Fibroblast of villous mesenchyme (primary cell): Measurements from ENCODE around the gene FBLN2. TPM values are rescaled to one million over a fixed set of nuclear protein-coding genes. Genes with fewer than 3 reads are reported as not detected.

ENCODE experiments used
- DNase-seq: peaks from one replicate; pipeline ENCODE4 v3.0.0-alpha.2; 2010; ENCODE audit warnings: low read depth
- H3K4me3 ChIP-seq: 2 replicates; pipeline ENCODE4 v1.5.1; 2011; ENCODE audit warnings: low read depth, mild to moderate bottlenecking, low read length
- total RNA-seq: library from RNA; depleted of rRNA; stranded (reverse); fragments of >200 nt; gene quantifications from 2 replicates; pipeline ENCODE4 v1.2.3, GENCODE V29; 2012
- TF ChIP-seq, protein P1 (sequence below): IDR thresholded peaks from 2 replicates; pipeline ENCODE4 v1.5.1; 2012; ENCODE audit warnings: low read depth, mild to moderate bottlenecking, low read length; ENCODE audit not compliant: insufficient read depth

Gene FBLN2
- total RNA-seq, 1 donor: 30.2 TPM

DNA sequence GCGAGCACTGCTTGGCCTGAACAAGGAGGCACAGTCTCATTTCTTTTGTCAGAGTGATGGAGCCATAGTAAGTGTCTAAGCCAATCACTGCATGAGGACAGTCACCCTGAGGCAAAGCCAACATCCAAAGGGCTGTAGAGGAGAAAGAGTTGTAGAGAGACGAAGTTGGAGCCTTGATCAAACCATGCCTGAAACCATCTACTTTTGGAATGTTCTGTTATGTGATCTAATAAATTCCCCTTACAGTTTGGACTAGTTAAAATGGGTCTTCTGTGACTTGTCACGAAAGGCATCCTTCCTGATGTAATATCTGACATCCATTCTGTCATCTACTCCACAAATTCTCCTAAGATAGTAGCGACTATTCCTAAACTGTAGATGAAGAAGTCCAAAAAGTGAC lies 128.3 kb downstream of the FBLN2 start:
- DNase-seq: no peak

DNA sequence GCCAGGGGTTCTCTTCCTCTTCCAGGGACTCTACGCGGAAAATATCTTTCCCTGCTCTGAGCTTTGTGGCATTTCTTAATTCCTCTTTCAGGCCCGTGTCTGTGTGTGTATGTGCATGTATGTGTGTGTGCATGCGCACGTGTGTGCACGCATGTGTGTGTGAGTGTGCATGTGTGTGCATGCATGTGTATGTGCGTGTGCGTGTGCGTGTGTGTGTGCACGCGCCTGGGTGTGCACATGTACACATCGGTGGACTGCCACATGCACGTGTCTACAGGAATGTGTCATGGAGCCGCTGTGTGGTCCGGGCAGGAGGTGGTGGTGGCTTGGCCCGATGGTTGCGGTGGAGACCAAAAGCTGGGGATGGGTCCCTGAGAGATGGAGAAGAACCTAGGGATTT lies 133.0 kb downstream of the FBLN2 start:
- TF ChIP-seq, protein P1, sequence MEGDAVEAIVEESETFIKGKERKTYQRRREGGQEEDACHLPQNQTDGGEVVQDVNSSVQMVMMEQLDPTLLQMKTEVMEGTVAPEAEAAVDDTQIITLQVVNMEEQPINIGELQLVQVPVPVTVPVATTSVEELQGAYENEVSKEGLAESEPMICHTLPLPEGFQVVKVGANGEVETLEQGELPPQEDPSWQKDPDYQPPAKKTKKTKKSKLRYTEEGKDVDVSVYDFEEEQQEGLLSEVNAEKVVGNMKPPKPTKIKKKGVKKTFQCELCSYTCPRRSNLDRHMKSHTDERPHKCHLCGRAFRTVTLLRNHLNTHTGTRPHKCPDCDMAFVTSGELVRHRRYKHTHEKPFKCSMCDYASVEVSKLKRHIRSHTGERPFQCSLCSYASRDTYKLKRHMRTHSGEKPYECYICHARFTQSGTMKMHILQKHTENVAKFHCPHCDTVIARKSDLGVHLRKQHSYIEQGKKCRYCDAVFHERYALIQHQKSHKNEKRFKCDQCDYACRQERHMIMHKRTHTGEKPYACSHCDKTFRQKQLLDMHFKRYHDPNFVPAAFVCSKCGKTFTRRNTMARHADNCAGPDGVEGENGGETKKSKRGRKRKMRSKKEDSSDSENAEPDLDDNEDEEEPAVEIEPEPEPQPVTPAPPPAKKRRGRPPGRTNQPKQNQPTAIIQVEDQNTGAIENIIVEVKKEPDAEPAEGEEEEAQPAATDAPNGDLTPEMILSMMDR: no peak
- DNase-seq: no peak
- no peak overlapping the region for H3K4me3 ChIP-seq

More for the DNA sequence above, 128.3 kb downstream of the FBLN2 start:
- H3K4me3 ChIP-seq: no peak overlapping the region
- TF ChIP-seq, protein P1: no peak

DNA sequence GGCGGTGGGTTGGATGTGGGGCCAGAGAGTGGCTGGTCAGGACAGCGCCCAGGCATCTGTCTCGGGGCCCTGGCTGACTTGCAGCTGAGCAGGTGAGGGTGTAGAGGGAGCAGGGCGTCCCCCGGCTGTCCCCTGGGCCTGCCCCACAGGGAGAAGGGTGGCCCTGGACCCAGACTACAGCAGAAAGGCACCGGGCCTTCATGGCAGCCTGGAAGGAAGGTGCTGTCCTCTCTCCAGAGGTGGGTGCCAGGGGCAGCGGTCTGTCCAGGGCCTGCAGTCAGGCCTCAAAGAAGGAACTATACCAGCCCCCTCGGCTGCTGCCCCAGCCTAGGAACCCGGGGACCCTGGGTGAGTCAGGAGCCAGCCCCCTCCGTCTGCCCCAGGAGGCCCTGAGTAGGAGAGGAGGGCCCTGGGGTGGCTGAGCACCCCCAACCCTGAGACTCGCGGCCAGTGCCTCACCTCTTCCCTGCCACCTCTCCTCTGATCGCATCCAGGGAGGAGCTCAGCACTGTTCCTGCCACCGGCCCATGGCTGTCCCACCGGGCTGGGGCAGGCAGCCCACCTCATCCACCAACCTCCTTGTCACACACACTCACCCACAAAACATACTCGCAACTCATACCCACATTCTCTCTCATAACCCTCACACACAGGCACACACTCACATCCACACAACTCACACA lies 133.5 kb downstream of the FBLN2 start:
- H3K4me3 ChIP-seq: no peak overlapping the region
- TF ChIP-seq, protein P1: no peak
- DNase-seq: no peak

DNA sequence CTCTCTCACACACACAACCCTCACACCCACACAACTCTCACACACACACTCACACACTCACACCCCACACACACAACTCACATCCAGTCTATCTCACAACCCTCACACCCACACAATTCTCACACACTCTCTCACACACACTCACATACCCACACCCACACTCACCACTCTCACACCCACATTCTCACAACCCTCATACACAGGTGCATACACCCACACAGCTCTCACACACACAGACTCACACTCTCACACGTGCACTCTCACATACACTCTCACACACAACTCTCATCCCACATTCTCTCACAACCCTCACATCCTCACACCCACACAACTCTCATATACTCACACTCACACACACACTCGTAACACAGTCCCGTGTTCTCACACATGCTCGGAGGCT lies 134.4 kb downstream of the FBLN2 start:
- DNase-seq: no peak
- no peak overlapping the region for H3K4me3 ChIP-seq
- TF ChIP-seq, protein P1: no peak

DNA sequence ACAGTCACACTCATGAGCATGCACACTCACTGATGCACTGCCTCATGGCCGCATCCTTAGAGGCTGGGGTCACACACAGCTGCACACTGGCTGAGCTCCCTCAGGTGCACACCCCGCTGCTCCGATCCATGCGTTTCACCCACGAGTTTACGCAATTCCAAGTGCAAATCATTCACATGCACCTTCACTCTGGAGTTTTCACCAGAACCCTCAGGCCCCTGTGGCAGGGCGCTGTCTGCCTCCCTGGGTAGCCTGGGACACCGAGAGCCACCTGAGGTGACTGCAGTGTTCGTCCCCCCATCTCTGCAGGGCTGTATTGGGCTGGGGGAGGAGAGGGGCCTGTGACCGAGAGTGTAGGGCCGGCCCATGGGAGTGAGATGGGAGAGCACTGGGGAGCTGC lies 134.8 kb downstream of the FBLN2 start:
- no peak overlapping the region for H3K4me3 ChIP-seq
- DNase-seq: no peak
- TF ChIP-seq, protein P1: no peak

DNA sequence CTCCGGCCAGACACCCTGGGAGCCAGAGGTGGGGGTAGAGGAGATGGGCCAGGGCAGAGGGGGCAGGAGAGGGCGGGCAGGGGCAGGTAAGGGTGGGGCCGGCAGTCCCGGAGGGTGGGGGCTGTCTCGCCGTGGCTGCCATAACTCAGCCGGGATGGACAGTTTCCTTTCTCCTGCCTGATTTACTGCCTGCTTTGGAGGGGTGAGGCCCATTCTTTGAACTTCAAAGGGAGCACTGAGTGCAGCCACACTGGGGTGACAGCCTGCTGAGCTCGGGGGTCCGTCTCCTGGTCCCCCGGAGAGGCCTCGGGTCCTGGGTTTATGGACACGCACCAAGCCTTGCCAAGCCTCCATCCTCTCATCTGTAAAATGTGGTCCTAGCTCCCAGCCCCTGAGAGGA lies 135.4 kb downstream of the FBLN2 start:
- TF ChIP-seq, protein P1: no peak
- no peak overlapping the region for H3K4me3 ChIP-seq
- no peak for DNase-seq

DNA sequence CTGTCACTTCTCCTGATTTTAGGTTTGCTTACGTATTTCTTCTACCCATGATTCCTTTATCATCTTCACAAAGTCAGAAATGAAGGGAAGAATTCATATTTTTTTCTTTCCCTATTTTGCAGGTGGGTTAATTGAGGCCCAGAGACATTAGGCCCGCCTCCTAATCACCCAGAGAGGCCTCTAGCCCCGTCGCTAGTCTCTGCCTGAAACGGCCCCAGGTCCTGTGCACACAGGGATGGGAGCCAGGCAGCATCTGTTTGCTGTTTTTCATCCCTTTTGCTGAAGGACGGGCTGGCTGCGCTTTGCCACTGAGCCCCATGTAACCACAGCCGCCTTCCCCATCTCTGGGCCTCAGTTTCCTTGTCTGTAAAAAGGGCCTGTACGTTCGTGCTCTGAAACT lies 135.9 kb downstream of the FBLN2 start:
- TF ChIP-seq, protein P1: no peak
- no peak for DNase-seq
- no peak overlapping the region for H3K4me3 ChIP-seq
